K562 (cell line): ENCODE measurements around the gene PBRM1.

ENCODE experiments used
- BRCA1 ChIP-seq, 2 experiments: fragments of 450-650 bp in 1 of 2; sonication (generic) in 1 of 2; formaldehyde crosslinking in 1 of 2; IDR thresholded peaks; 2 replicates each; pipeline versions ENCODE4 v1.5.0 to v1.6.1; 2017 to 2020; ENCODE audit warnings: mild to moderate bottlenecking in 1 of 2, missing genetic modification reagents in 1 of 2
- CTCF ChIP-seq, 3 experiments: IDR thresholded peaks in 2 of 3; conservative IDR thresholded peaks in 1 of 3; 2 replicates each; pipeline ENCODE4 v1.5.1; 2011 to 2012; ENCODE audit warnings: low read length in 3 of 3, mild to moderate bottlenecking in 3 of 3, control low read depth in 2 of 3, improper control_type of control experiment in 1 of 3, inconsistent platforms in 1 of 3, low read depth in 1 of 3, mixed read lengths in 1 of 3, moderate library complexity in 1 of 3; ENCODE audit not compliant: insufficient read depth in 2 of 3
- DIDO1 ChIP-seq: fragments of 450-650 bp; IDR thresholded peaks from 2 replicates; pipeline ENCODE4 v1.6.1; 2016; ENCODE audit warnings: low read depth, missing biosample characterization, missing genetic modification characterization
- JUN ChIP-seq, 2 experiments: sonication (generic) in 1 of 2; formaldehyde crosslinking in 1 of 2; IDR thresholded peaks; 2 replicates each; pipeline versions ENCODE4 v1.6.1 to v1.8.0; 2012 to 2022; ENCODE audit warnings: borderline replicate concordance in 2 of 2, mild to moderate bottlenecking in 2 of 2, improper control_type of control experiment in 1 of 2, low read depth in 1 of 2, low read length in 1 of 2, missing genetic modification reagents in 1 of 2
- NFIC ChIP-seq: fragments of 450-650 bp; IDR thresholded peaks from 2 replicates; pipeline ENCODE4 v1.6.1; 2017; ENCODE audit warnings: mild to moderate bottlenecking, inconsistent platforms
- NFXL1 ChIP-seq: fragments of 450-650 bp; formaldehyde crosslinking; IDR thresholded peaks from 2 replicates; pipeline ENCODE4 v1.4.0; 2021; ENCODE audit warnings: mild to moderate bottlenecking
- POLR2A ChIP-seq: fragments of 450-650 bp; conservative IDR thresholded peaks from 2 replicates; pipeline ENCODE4 v1.6.1; 2016
- REST ChIP-seq, 2 experiments: fragments of 450-650 bp; formaldehyde crosslinking in 1 of 2; IDR thresholded peaks; 2 replicates each; pipeline versions ENCODE4 v1.4.0 to v1.6.1; 2014 to 2020; ENCODE audit warnings: mild to moderate bottlenecking in 2 of 2, borderline replicate concordance in 1 of 2, low read depth in 1 of 2
- SAP30 ChIP-seq: fragments of 200-600 bp; sonication (generic); IDR thresholded peaks from 2 replicates; pipeline ENCODE4 v1.6.1; 2012; ENCODE audit warnings: borderline replicate concordance, low read depth, mild to moderate bottlenecking, moderate library complexity, low read length, control low read depth, inconsistent platforms; ENCODE audit not compliant: insufficient read depth, poor library complexity, severe bottlenecking
- SMARCA5 ChIP-seq: fragments of 450-650 bp; IDR thresholded peaks from 2 replicates; pipeline ENCODE4 v1.6.1; 2016
- UBTF ChIP-seq, 2 experiments: IDR thresholded peaks; 2 replicates each; pipeline ENCODE4 v1.6.1; 2012; ENCODE audit warnings: improper control_type of control experiment in 2 of 2, low read depth in 2 of 2, low read length in 2 of 2, borderline replicate concordance in 1 of 2
- ZBED1 ChIP-seq: IDR thresholded peaks from 2 replicates; pipeline ENCODE4 v1.6.1; 2014
- ZNF592 ChIP-seq: fragments of 450-650 bp; IDR thresholded peaks from 2 replicates; pipeline ENCODE4 v1.6.1; 2017; ENCODE audit warnings: antibody characterized with exemption, mild to moderate bottlenecking
- ZNF695 ChIP-seq: fragments of 450-650 bp; formaldehyde crosslinking; IDR thresholded peaks from 2 replicates; pipeline ENCODE4 v1.4.0; 2020; ENCODE audit warnings: mild to moderate bottlenecking, moderate library complexity

GRCh38 chr3:52679811-52680210, 5.9 kb downstream of the PBRM1 start:
- no peak for TF ChIP-seq DIDO1
- TF ChIP-seq CTCF (IDR thresholded peaks at IDR 0.05 in 2 of 3, conservative IDR thresholded peaks at IDR 0.05 in 1 of 3; ENCODE audit: insufficient read depth in 2 of 3, low read depth in 1 of 3, low read length in 3 of 3) = no peak
- no peak for TF ChIP-seq SAP30
- no peak for TF ChIP-seq POLR2A
- TF ChIP-seq NFIC = no peak
- TF ChIP-seq JUN (IDR thresholded peaks at IDR 0.05; ENCODE audit: borderline replicate concordance, low read depth, low read length) = no peak
- TF ChIP-seq JUN (CRISPR knock-in tag; IDR thresholded peaks at IDR 0.05; ENCODE audit: borderline replicate concordance) = no peak
- no peak for TF ChIP-seq UBTF (IDR thresholded peaks at IDR 0.05; ENCODE audit: borderline replicate concordance in 1 of 2, low read depth in 2 of 2, low read length in 2 of 2)
- TF ChIP-seq ZNF695 (CRISPR knock-in tag) = no peak
- TF ChIP-seq ZNF592 = no peak
- TF ChIP-seq SMARCA5 = no peak
- TF ChIP-seq BRCA1 (IDR thresholded peaks at IDR 0.05) = no peak
- no peak for TF ChIP-seq BRCA1 (CRISPR knock-in tag; IDR thresholded peaks at IDR 0.05)
- TF ChIP-seq NFXL1 (CRISPR knock-in tag) = no peak
- no peak for TF ChIP-seq ZBED1
- no peak for TF ChIP-seq REST (IDR thresholded peaks at IDR 0.05; ENCODE audit: borderline replicate concordance)
- no peak for TF ChIP-seq REST (CRISPR knock-in tag; IDR thresholded peaks at IDR 0.05; ENCODE audit: low read depth)
